Measurements from ENCODE around the gene SRPK3. TPM values are rescaled to one million over a fixed set of nuclear protein-coding genes. Genes with fewer than 3 reads are reported as not detected.

The SRPK3 gene
- total and polyA plus RNA-seq, 4 donors = 0.05 TPM; not detected in 3

- no peak overlapping the region for H3K4me3 ChIP-seq (ENCODE audit: low read depth in 1 of 3, low read length in 3 of 3)
- H3K36me3 ChIP-seq (ENCODE audit: control insufficient read depth in 4 of 4, insufficient read depth in 3 of 4, low read depth in 1 of 4, low read length in 3 of 4) = no peaks in the 10 kb centered on the region
- H3K27me3 ChIP-seq (ENCODE audit: control insufficient read depth in 4 of 4, insufficient read depth in 4 of 4, low read length in 3 of 4) = no peaks in the 10 kb centered on the region
- no peak overlapping the region for H3K27ac ChIP-seq (ENCODE audit: low read depth in 1 of 2, low read length in 2 of 2)
- no peak for TF ChIP-seq REST (IDR thresholded peaks at IDR 0.05)
- TF ChIP-seq ZBTB33 (IDR thresholded peaks at IDR 0.05) = no peak
- TF ChIP-seq RXRA (IDR thresholded peaks at IDR 0.05) = no peak
- no peak for TF ChIP-seq ATF3 (IDR thresholded peaks at IDR 0.05)
- TF ChIP-seq NR2F2 (IDR thresholded peaks at IDR 0.05) = no peak
- no peak for TF ChIP-seq FOXA1 (IDR thresholded peaks at IDR 0.05)
- no peak for TF ChIP-seq CTCF (IDR thresholded peaks at IDR 0.05; ENCODE audit: low read depth, low read length, missing input control)
- WGBS = 94% methylated on average over 20 of the region's 20 CpGs
- peaks cover 0 to 7% (median 0%) of the 10 kb centered on the region in 4 donors for H3K4me1 ChIP-seq (ENCODE audit: control insufficient read depth in 4 of 4, insufficient read depth in 4 of 4, low read length in 3 of 4)
- no peak for DNase-seq (ENCODE audit: low spot score)
- no peaks in the 10 kb centered on the region for H3K9me3 ChIP-seq (ENCODE audit: control insufficient read depth in 4 of 4, low read length in 3 of 4)
- H3K9ac ChIP-seq (ENCODE audit: low read depth in 1 of 2, low read length in 2 of 2) = no peak overlapping the region
Measured at GRCh38 chrX:153767674-153768055, 13.2 kb upstream of the SRPK3 start.

GRCh38 chrX:153768311-153769157 is 12.3 kb upstream of the SRPK3 start:
- TF ChIP-seq ATF3 (IDR thresholded peaks at IDR 0.05) (no peak), GABPA (IDR thresholded peaks at IDR 0.05 in 1 of 2, conservative IDR thresholded peaks at IDR 0.05 in 1 of 2) (no peak)
- 82% methylated on average over 22 of the region's 22 CpGs for WGBS
- no peaks in the 10 kb centered on the region for H3K36me3 ChIP-seq (ENCODE audit: control insufficient read depth in 4 of 4, insufficient read depth in 3 of 4, low read depth in 1 of 4, low read length in 3 of 4)
- no peak for DNase-seq (ENCODE audit: low spot score)
- no peak overlapping the region for H3K4me3 ChIP-seq (ENCODE audit: low read depth in 1 of 3, low read length in 3 of 3)
- no peak overlapping the region for H3K9ac ChIP-seq (ENCODE audit: low read depth in 1 of 2, low read length in 2 of 2)
- no peaks in the 10 kb centered on the region for H3K9me3 ChIP-seq (ENCODE audit: control insufficient read depth in 4 of 4, low read length in 3 of 4)
- no peaks in the 10 kb centered on the region for H3K27me3 ChIP-seq (ENCODE audit: control insufficient read depth in 4 of 4, insufficient read depth in 4 of 4, low read length in 3 of 4)
- no peak overlapping the region for H3K27ac ChIP-seq (ENCODE audit: low read depth in 1 of 2, low read length in 2 of 2)
- H3K4me1 ChIP-seq (ENCODE audit: control insufficient read depth in 4 of 4, insufficient read depth in 4 of 4, low read length in 3 of 4) = peaks cover 0 to 7% (median 0%) of the 10 kb centered on the region in 4 donors

All from liver (tissue), 9 donors.